Epidermal melanocyte (primary cell): ENCODE data around the gene UBE2D3.
A peak's percentile ranks its signal among the peaks of the same experiment; 100 is the strongest.

Experiments
- DNase-seq: peaks from one replicate; pipeline ENCODE4 v3.0.0; 2011; ENCODE audit warnings: low spot score; ENCODE audit not compliant: insufficient read length

Gene UBE2D3

GRCh38 chr4:102792361-102792936 lies 34.9 kb downstream of the UBE2D3 start:
- no peak for DNase-seq

DNA sequence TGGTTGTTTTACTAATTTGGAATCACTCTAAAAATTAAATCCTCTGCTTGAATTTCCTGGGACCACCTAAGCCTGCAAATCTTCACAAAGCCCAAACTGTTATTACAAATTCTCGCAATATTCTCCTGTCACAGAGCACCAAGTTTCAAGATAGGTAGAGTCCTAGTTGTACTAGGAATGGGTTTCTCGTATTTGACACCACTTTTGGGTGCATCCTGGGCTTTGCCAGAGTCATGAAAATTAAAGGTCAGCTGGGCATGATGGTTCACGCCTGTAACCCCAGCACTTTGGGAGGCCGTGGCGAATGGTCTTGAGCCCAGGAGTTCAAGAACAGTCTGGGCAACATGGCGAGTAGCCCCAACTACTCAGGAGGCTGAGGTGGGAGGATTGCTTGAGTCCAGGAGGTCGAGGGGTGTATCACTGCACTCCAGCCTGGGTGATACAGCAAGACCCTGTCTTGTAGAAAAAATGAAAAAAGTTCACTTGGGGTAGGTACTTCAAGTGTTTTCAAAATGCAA lies 36.0 kb downstream of the UBE2D3 start:
- no peak for DNase-seq

- no peak for DNase-seq
These were observed 38.0 kb downstream of the UBE2D3 start for GRCh38 chr4:102789317-102789717.

- no peak for DNase-seq
These were observed 39.4 kb downstream of the UBE2D3 start for GRCh38 chr4:102787944-102788343.

GRCh38 chr4:102787096-102787881 lies 40.1 kb downstream of the UBE2D3 start:
- DNase-seq, result no peak

- no peak for DNase-seq
These were observed 41.1 kb downstream of the UBE2D3 start for GRCh38 chr4:102786279-102786678.

- DNase-seq, result no peak
These were observed 44.3 kb downstream of the UBE2D3 start for GRCh38 chr4:102783006-102783405.

GRCh38 chr4:102781570-102781969 lies 45.8 kb downstream of the UBE2D3 start:
- DNase-seq, result no peak

GRCh38 chr4:102780476-102781144 lies 46.7 kb downstream of the UBE2D3 start:
- no peak for DNase-seq

DNA sequence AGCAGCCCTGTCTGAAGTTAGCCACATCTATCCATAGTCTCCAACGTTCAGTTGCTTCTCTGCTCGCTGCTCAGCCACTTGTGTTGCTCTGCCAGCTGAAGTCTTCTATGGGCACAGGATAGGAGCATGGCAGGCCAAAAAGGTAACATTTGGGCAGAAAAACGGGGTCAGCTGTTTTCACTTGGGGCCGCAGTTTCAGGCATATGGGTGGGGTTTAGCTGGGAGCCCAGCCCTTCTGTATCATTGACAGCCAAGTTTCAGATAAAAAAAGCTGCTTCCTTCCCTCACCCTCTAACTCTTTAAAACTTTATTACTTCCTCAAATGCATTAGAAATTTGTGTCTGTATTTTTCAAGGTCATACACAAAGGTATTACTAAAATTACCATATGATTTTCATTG lies 48.1 kb downstream of the UBE2D3 start:
- DNase-seq, result no peak

DNA sequence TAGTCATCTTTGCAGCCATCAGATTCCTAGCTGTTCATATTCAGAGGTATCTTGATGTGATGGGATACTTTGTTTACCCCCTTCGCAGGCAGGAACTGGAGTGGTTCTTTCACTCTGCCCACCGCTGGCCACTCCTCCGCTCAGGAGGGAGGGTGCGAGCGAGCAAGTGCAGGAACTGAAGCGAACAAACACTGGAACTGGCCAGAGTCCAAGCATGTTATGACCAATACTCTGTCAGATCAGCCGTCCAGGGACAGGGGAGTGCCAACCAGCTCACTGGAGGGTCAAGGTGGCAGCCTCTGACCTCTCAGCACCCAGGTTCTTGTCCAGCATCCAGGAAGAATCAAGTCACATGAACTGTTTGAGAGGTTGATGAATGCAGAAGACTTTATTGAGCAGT lies 48.6 kb downstream of the UBE2D3 start:
- no peak for DNase-seq

DNA sequence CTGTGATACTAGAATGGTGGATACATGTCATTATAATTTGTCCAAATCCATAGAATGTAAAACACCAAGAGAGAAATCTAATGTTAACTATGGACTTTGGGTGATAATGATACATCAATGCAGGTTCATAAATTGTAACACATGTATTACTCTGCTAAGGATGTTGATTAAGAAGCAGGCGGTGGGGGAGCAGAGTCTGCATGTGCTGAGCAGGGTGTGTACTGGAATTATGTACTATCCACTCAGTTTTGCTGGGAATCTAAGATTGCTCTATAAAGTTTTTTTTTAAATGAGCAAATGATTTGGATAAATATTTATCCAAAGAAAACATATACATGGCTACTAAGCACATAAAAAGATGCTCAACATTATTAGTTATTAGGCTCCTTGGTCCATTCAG lies 51.5 kb downstream of the UBE2D3 start:
- no peak for DNase-seq

DNA sequence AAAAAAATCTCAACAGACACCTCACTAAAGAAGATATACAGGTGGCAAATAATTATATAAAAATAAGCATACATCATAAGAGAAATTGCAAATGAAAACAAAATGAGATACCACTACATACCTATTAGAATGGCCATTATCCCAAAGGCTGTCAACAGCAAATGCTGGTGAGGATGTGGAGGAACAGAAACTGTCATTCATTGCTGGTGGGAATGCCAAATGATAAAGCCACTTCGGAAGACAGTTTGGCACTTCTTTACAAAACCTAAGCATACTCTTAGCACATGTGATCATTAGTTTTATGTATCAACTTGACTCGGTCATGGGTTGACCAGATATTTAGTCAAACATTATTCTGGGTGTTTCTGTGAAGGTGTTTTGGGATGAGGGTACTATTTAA lies 53.1 kb downstream of the UBE2D3 start:
- no peak for DNase-seq

DNA sequence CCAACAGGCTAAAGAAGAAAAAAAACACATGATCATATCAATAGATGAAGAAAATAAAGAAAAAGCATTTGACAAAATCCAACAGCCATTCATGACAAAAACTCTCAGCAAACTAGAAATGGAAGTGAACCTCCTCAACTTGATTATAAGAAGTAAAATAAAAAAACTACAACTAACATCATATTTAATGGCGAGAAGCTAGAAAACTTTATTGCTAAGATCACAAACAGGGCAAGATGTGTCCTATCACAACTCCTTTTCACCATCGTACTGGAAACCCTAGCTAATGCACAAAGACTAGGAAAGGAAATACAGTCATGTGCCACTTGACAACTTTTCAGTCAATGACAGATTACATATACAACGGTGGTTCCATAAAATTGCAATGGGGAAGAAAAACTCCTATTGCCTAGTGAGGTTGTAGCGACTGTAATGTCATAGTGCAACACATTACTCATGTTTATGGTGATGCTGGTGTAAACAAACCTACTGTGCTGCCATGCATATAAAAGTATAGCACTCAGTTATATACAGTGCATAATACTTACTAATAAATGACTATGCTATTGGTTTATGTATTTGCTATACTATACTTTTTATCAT lies 54.5 kb downstream of the UBE2D3 start:
- DNase-seq, result no peak

DNA sequence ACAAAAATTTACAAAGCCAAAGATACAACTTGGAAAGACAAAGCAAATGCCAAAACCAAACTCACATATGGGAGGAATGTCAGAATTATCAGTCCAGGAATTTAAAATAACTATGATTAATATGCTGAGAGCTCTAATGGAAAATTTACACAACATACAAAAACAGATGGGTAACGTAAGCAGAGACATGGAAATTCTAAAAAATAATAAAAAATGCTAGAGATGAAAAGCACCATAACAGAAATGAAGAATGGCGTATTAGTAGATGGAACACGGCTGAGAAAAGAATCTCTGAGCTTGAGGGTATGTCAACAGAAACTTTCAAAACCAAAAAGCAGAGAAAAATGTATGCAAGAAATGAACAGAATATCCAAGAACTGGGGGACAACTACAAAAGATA lies 62.5 kb downstream of the UBE2D3 start:
- DNase-seq, result no peak

GRCh38 chr4:102761906-102762305 lies 65.4 kb downstream of the UBE2D3 start:
- no peak for DNase-seq

DNA sequence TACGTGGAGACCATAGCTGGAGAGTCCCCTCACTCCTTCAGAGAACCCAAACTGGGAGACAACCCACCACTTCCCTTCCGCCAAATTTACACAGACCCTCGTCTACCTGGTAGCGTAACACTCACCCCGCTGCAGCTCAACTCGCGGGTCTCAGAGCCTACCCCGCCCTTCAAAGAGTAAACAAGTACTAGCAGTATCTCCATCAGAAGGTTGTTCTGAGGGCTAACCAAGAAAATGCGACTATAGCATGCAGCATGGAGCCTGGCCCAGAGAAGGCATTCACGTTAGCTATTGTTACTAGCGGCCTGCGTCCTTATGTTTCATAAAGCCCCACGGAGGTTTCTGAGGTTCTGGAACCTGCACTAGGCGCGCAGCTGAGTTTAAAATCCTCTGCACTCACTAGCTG lies 66.1 kb downstream of the UBE2D3 start:
- DNase-seq, result no peak

GRCh38 chr4:102760645-102761295 lies 66.6 kb downstream of the UBE2D3 start, which contains the start of gene MANBA:
Gene MANBA (minus strand): TSS chr4:102760968. CDS start chr4:102760894, 74 bp downstream.
- peak; percentile 87 for DNase-seq

DNA sequence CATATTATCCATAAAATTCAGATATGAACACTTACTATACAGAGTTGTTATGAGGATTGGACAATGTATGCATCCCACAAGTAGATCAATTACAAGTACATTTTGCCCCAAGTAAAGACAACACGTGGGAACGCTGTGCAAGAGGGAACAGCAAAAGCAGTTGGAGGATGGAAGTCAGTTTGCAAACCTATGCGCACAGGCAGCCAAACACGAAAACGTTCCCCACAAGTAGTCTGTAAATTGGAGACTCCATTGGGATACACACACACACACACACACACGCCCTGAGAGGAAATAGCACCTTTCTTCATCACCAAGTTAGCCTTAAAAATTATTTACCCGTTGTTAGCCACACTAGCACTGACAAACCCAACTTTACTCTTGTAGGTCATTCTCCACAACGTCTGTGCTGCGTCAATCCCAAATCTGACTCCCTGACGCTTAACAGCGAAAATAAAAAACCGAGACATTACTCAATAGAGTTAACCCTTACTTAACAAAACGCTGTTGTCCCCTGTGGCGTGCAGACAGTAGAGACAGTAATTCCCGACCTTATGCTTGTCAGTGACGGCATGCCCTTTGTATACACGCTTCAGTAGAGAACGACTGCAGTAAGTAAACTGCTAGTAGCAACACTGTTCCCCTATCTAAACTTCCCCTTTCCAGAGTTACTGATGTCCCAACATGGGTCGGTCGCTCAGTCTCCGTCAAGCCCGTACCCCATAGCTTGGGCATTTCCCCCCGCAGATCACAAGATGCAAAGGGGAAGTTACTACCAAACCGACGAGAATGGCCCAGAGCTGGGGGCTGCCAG lies 67.3 kb downstream of the UBE2D3 start:
- DNase-seq, result peak; percentile 39
